GM12801 (cell line): ENCODE measurements around the gene CFI.

Experiments used
- CTCF ChIP-seq: IDR thresholded peaks from one replicate; pipeline ENCODE4 v1.5.1; 2011; ENCODE audit warnings: control low read depth; ENCODE audit not compliant: insufficient read length; ENCODE audit errors: extremely low read depth

The CFI gene

DNA sequence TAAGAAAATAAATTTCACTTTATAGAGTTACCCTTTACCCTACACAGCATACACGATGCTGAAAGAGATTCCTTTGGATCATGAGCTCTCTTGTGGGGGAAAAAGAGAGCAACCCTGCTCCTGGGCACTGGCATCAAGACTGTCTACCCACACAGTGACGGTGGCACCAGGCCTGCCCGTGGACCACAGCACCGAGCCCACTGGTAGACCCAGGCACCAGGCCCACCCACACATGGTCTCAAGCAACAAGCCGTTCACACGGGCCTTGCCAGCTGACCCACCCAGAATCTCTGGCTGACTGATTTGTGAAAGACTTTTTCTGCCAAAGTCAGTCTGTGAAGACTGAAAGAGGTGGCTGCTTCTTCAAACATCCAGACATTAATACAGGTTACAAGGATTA lies 6.7 kb downstream of the CFI start:
- TF ChIP-seq CTCF, result no peak

GRCh38 chr4:109787807-109788206 lies 14.0 kb downstream of the CFI start:
- TF ChIP-seq CTCF, result no peak

DNA sequence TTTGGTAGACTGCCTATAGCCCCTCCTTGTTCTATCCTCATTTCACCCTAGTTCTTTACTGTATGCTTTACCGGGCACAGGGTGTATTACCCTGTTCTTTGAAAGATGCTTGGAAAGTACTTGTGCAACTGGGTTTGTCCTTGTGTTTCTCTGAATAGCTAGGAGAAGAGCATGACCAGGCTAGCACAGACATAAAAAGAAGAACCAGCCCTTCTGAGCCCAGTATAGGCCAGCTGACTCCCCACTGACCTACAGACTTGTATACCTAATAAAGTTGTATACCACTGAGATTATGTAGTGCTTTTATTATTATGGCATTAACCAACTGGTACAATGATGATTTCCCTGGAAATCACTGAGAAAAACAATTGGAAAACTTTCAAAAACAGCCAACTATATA lies 15.0 kb downstream of the CFI start:
- TF ChIP-seq CTCF, result no peak

- no peak for TF ChIP-seq CTCF
These were observed 36.9 kb downstream of the CFI start for GRCh38 chr4:109764789-109765402.

GRCh38 chr4:109764376-109764775 lies 37.4 kb downstream of the CFI start:
- no peak for TF ChIP-seq CTCF

DNA sequence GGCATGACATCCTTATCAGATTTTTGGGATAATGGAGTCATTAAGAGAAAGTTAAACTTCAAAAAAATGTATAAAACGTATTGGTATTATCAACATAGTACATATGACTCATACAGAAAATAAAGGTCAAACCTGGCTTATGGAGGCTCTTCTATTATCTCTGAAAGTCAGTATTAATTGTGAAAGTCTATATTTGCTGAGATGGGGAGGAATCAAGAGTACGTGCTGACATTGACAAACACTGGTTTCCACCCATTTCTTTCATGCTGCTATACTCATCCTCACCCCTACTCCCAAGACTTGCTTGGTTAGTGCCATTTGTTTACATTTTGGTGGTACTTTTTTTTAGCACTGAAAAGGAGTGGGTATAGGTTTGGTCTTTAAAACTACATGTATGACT lies 41.1 kb downstream of the CFI start:
- no peak for TF ChIP-seq CTCF

- no peak for TF ChIP-seq CTCF
These were observed 46.1 kb downstream of the CFI start for GRCh38 chr4:109755656-109756055.
